ENCODE results near the gene SMIM14.

DNA sequence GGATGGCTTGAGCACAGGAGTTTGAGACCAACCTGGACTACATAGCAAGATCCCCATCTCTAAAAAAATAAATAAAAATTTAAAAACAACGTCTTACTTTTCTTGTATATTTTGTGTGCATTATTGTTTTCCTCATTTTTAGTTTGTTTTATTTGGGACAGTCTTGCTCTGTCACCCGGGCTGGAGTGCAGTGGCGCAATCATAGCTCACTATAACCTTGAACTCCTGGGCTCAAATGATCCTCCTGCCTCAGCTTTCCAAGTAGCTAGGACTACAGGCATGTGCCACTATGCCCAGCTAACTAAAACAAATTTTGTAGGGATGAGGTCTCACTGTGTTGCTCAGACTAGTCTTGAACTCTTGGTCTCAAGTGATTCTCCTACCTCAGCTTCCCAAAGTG is 9.5 kb upstream of the SMIM14 start:
- TF ChIP-seq, protein P1, sequence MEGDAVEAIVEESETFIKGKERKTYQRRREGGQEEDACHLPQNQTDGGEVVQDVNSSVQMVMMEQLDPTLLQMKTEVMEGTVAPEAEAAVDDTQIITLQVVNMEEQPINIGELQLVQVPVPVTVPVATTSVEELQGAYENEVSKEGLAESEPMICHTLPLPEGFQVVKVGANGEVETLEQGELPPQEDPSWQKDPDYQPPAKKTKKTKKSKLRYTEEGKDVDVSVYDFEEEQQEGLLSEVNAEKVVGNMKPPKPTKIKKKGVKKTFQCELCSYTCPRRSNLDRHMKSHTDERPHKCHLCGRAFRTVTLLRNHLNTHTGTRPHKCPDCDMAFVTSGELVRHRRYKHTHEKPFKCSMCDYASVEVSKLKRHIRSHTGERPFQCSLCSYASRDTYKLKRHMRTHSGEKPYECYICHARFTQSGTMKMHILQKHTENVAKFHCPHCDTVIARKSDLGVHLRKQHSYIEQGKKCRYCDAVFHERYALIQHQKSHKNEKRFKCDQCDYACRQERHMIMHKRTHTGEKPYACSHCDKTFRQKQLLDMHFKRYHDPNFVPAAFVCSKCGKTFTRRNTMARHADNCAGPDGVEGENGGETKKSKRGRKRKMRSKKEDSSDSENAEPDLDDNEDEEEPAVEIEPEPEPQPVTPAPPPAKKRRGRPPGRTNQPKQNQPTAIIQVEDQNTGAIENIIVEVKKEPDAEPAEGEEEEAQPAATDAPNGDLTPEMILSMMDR (IDR thresholded peaks at IDR 0.05) = no peak
- TF ChIP-seq POLR2A (IDR thresholded peaks at IDR 0.05) = no peak
